Mucosa of descending colon (tissue), 3 donors: ENCODE results near the gene CHD6. TPM values are rescaled to one million over a fixed set of nuclear protein-coding genes. Genes with fewer than 3 reads are reported as not detected.

Experiments
- ATAC-seq: fragments of 200-7000 bp; cut with Tn5 transposase; one replicate; pipeline ENCODE4 v1.9.1; 2020; ENCODE audit warnings: mild to moderate bottlenecking, moderate library complexity
- DNase-seq, 3 donors: peaks; one replicate each; pipeline ENCODE4 v3.0.0-alpha.2; 2020
- H3K36me3 ChIP-seq: fragments of 200-600 bp; one replicate; pipeline ENCODE4 v1.8.0; 2021; ENCODE audit warnings: low read depth, mild to moderate bottlenecking
- H3K4me1 ChIP-seq: fragments of 200-600 bp; one replicate; pipeline ENCODE4 v1.8.0; 2021; ENCODE audit warnings: low read depth, mild to moderate bottlenecking
- H3K4me3 ChIP-seq: fragments of 200-600 bp; one replicate; pipeline ENCODE4 v1.8.0; 2021; ENCODE audit warnings: mild to moderate bottlenecking
- H3K9me3 ChIP-seq: fragments of 200-600 bp; one replicate; pipeline ENCODE4 v1.8.0; 2021; ENCODE audit warnings: mild to moderate bottlenecking
- CTCF ChIP-seq: fragments of 200-600 bp; IDR thresholded peaks from one replicate; pipeline ENCODE4 v1.8.0; 2022; ENCODE audit warnings: antibody characterized with exemption, mild to moderate bottlenecking
- intact Hi-C, 2 donors: fragments of 100-400 bp; cut with DNase I in 1 of 2; cut with micrococcal nuclease in 1 of 2; formaldehyde crosslinking; loops; one replicate each; pipeline versions ENCODE4 v1.11.0 to v1.11.1; 2022; cut with DNase I, micrococcal nuclease
- total RNA-seq, 3 donors: library from RNA; stranded (reverse); fragmentation: NEBNext Ultra II Directional in 2 of 3; extraction: Animal tissue kit (Norgen Biotek cat#: 25700) in 2 of 3; gene quantifications; one replicate each; pipeline versions ENCODE4 v1.2.1 to v1.2.4, GENCODE V29; 2021 to 2023
- donor health status: DM: no; HTN: no; CAD: no; lungs with moderate emphysema.
- donor health status: DM: no; HTN: no; CAD: no.
- donor health status: DM: no; HTN: yes; CAD: no.

The CHD6 gene
- total RNA-seq, 3 donors from 2014 or later, result 33.8 to 53.6 (median 43.8) TPM

GRCh38 chr20:41604002-41604401 is 14.2 kb downstream of the CHD6 start:
- Histone ChIP-seq H3K4me3 (no peak overlapping the region), H3K4me1 (no peaks in the 10 kb centered on the region), H3K36me3 (no peaks in the 10 kb centered on the region), H3K9me3 (peaks cover 28% of the 10 kb centered on the region)
- DNase-seq (no peak), ATAC-seq (no peak)
- intact Hi-C loops, result no loop called here
- no peak for TF ChIP-seq CTCF

- ATAC-seq, result no peak
- H3K36me3 ChIP-seq, result no peaks in the 10 kb centered on the region
- peaks cover 47% of the 10 kb centered on the region for H3K9me3 ChIP-seq
- TF ChIP-seq CTCF, result no peak
- DNase-seq, result no peak
- no peak overlapping the region for H3K4me3 ChIP-seq
- intact Hi-C loops, result no loop called here
- H3K4me1 ChIP-seq, result no peaks in the 10 kb centered on the region
These were observed 16.4 kb downstream of the CHD6 start for GRCh38 chr20:41601742-41602141.

- no peaks in the 10 kb centered on the region for H3K36me3 ChIP-seq
- no peak for DNase-seq
- H3K9me3 ChIP-seq, result peaks cover 51% of the 10 kb centered on the region
- ATAC-seq, result no peak
- no peak overlapping the region for H3K4me3 ChIP-seq
- TF ChIP-seq CTCF, result no peak
- intact Hi-C loops, result no loop called here
- H3K4me1 ChIP-seq, result no peaks in the 10 kb centered on the region
These were observed 17.1 kb downstream of the CHD6 start for GRCh38 chr20:41600926-41601631.

GRCh38 chr20:41599699-41600104 is 18.5 kb downstream of the CHD6 start:
- ATAC-seq, result peak; percentile 7
- intact Hi-C loops, result no loop called here
- DNase-seq, result no peak
- Histone ChIP-seq H3K4me3 (no peak overlapping the region), H3K36me3 (no peaks in the 10 kb centered on the region), H3K9me3 (peaks cover 65% of the 10 kb centered on the region), H3K4me1 (no peaks in the 10 kb centered on the region)
- no peak for TF ChIP-seq CTCF

GRCh38 chr20:41598719-41599118 is 19.5 kb downstream of the CHD6 start:
- ATAC-seq (no peak), DNase-seq (no peak)
- H3K9me3 ChIP-seq, result peaks cover 66% of the 10 kb centered on the region
- TF ChIP-seq CTCF, result no peak
- no peaks in the 10 kb centered on the region for H3K4me1 ChIP-seq
- intact Hi-C loops, result no loop called here
- H3K36me3 ChIP-seq, result no peaks in the 10 kb centered on the region
- no peak overlapping the region for H3K4me3 ChIP-seq
